HG02759 (cell line): Measurements from ENCODE around the gene SLC27A4.
"Not testable (repeated sequence)": the region's sequence is repeated elsewhere in the genome, so short reads cannot be mapped to it uniquely, and the experiment has no call there.

Experiments used
- ATAC-seq: cut with Tn5 transposase; IDR thresholded peaks from one replicate; pipeline ENCODE4 v1.9.1; 2021; ENCODE audit warnings: mild to moderate bottlenecking, moderate library complexity; ENCODE audit not compliant: unreplicated experiment

Gene SLC27A4

GRCh38 chr9:128323791-128324190 lies 16.5 kb upstream of the SLC27A4 start:
- no peak for ATAC-seq

- no peak for ATAC-seq
Measured at GRCh38 chr9:128324401-128324800, 15.9 kb upstream of the SLC27A4 start.

- no peak for ATAC-seq
Measured at GRCh38 chr9:128325629-128326028, 14.7 kb upstream of the SLC27A4 start.

- no peak for ATAC-seq
Measured at GRCh38 chr9:128333451-128333869, 6.9 kb upstream of the SLC27A4 start.

- no peak for ATAC-seq
Measured at GRCh38 chr9:128335161-128335560, 5.2 kb upstream of the SLC27A4 start.

- ATAC-seq, result no peak
Measured at GRCh38 chr9:128335914-128336313, 4.4 kb upstream of the SLC27A4 start.

GRCh38 chr9:128337936-128338335 lies 2.4 kb upstream of the SLC27A4 start:
- ATAC-seq, result no peak

GRCh38 chr9:128338852-128339614 lies 1.3 kb upstream of the SLC27A4 start:
- ATAC-seq, result not testable (repeated sequence)

GRCh38 chr9:128340691-128341434 lies 536 bp downstream of the SLC27A4 start:
- ATAC-seq, result peak; percentile 1

GRCh38 chr9:128341435-128341849 lies 1.1 kb downstream of the SLC27A4 start:
- no peak for ATAC-seq

GRCh38 chr9:128342971-128343680 lies 2.8 kb downstream of the SLC27A4 start:
- ATAC-seq, result no peak

GRCh38 chr9:128343855-128344254 lies 3.5 kb downstream of the SLC27A4 start:
- ATAC-seq, result no peak

GRCh38 chr9:128344931-128345605 lies 4.7 kb downstream of the SLC27A4 start:
- ATAC-seq, result no peak

- ATAC-seq, result no peak
Measured at GRCh38 chr9:128349125-128349524, 8.8 kb downstream of the SLC27A4 start.

GRCh38 chr9:128349772-128350171 lies 9.4 kb downstream of the SLC27A4 start:
- ATAC-seq, result no peak

- no peak for ATAC-seq
Measured at GRCh38 chr9:128355451-128355850, 15.1 kb downstream of the SLC27A4 start.

GRCh38 chr9:128358090-128358489 lies 17.8 kb downstream of the SLC27A4 start:
- ATAC-seq, result no peak

- no peak for ATAC-seq
Measured at GRCh38 chr9:128358861-128359260, 18.5 kb downstream of the SLC27A4 start.

GRCh38 chr9:128360826-128361225 lies 20.5 kb downstream of the SLC27A4 start:
- no peak for ATAC-seq

GRCh38 chr9:128361296-128361985 lies 21.1 kb downstream of the SLC27A4 start:
- ATAC-seq, result no peak
